Endodermal cell (in vitro differentiated cells): Measurements from ENCODE around the gene ZEB2. TPM values are rescaled to one million over a fixed set of nuclear protein-coding genes. Genes with fewer than 3 reads are reported as not detected.

Experiments used
- DNase-seq: peaks from one replicate; pipeline ENCODE4 v3.0.0-alpha.2; 2017
- H3K27ac ChIP-seq: 2 replicates; pipeline ENCODE4 v1.5.1; 2013; ENCODE audit warnings: mild to moderate bottlenecking, low read depth, low read length, moderate library complexity
- H3K27me3 ChIP-seq: 2 replicates; pipeline ENCODE4 v1.6.1; 2013; ENCODE audit warnings: mild to moderate bottlenecking, low read length, moderate library complexity; ENCODE audit not compliant: insufficient read depth, control insufficient read depth, poor library complexity, severe bottlenecking
- H3K36me3 ChIP-seq: 2 replicates; pipeline ENCODE4 v1.7.0; 2013; ENCODE audit warnings: mild to moderate bottlenecking, low read length, moderate library complexity; ENCODE audit not compliant: control insufficient read depth, insufficient read depth
- H3K4me1 ChIP-seq: one replicate; pipeline ENCODE4 v1.7.0; 2013; ENCODE audit warnings: low read length; ENCODE audit not compliant: control insufficient read depth, insufficient read depth
- H3K4me3 ChIP-seq: 2 replicates; pipeline ENCODE4 v1.5.1; 2013; ENCODE audit warnings: mild to moderate bottlenecking, low read length, moderate library complexity
- H3K9ac ChIP-seq: 2 replicates; pipeline ENCODE4 v1.6.1; 2013; ENCODE audit warnings: mild to moderate bottlenecking, low read length, moderate library complexity; ENCODE audit not compliant: poor library complexity, severe bottlenecking; ENCODE audit errors: extremely low read depth
- H3K9me3 ChIP-seq: 2 replicates; pipeline ENCODE4 v1.6.1; 2013; ENCODE audit warnings: mild to moderate bottlenecking, low read length, moderate library complexity; ENCODE audit not compliant: control insufficient read depth
- H3K27ac Mint-ChIP-seq: 2 replicates; pipeline ENCODE4 v1.8.0; 2020; ENCODE audit warnings: mixed read lengths
- H3K27me3 Mint-ChIP-seq: 2 replicates; pipeline ENCODE4 v1.8.0; 2021; ENCODE audit warnings: mild to moderate bottlenecking, mixed read lengths; ENCODE audit not compliant: insufficient read depth
- H3K36me3 Mint-ChIP-seq: 2 replicates; pipeline ENCODE4 v1.8.0; 2020; ENCODE audit warnings: low read depth, mixed read lengths
- H3K4me1 Mint-ChIP-seq: 2 replicates; pipeline ENCODE4 v1.8.0; 2020; ENCODE audit warnings: mixed read lengths
- H3K4me3 Mint-ChIP-seq: 2 replicates; pipeline ENCODE4 v1.8.0; 2020; ENCODE audit warnings: mild to moderate bottlenecking, moderate library complexity, mixed read lengths
- H3K9me3 Mint-ChIP-seq: 2 replicates; pipeline ENCODE4 v1.8.0; 2020; ENCODE audit warnings: mild to moderate bottlenecking, mixed read lengths
- CTCF ChIP-seq: fragments of 200-600 bp; sonication (generic); conservative IDR thresholded peaks from 2 replicates; pipeline ENCODE4 v1.5.0; 2021; ENCODE audit warnings: antibody characterized with exemption, mild to moderate bottlenecking
- WGBS, 2 experiments: methylation state at CpG; one replicate each; pipeline versions ENCODE4 v1.1.5 to v1.1.7; 2013; ENCODE audit warnings: missing lambda C conversion rate in 2 of 2, mixed read lengths in 1 of 2; ENCODE audit not compliant: insufficient coverage in 1 of 2, insufficient read length in 1 of 2; 5-methylcytosine and 5-hydroxymethylcytosine counted together
- total RNA-seq, 2 donors: library from RNA; stranded (reverse); fragmentation: NEBNext Ultra II Directional in 1 of 2; extraction: Animal tissue kit (Norgen Biotek cat#: 25700) in 1 of 2; gene quantifications; 2 replicates in 1 of 2; 3 replicates in 1 of 2; pipeline ENCODE4 v1.2.1, GENCODE V29; 2021

The ZEB2 gene
- total RNA-seq, 2 donors from 2014 or later: 0.29 to 0.31 TPM

- peak overlapping the region; percentile 68 for H3K27ac ChIP-seq
- WGBS, 2 experiments: 1% methylated on average over 10 to 21 of the region's 21 CpGs
- peak; percentile 86 for DNase-seq
- peaks cover 19% of the 10 kb centered on the region for H3K4me1 Mint-ChIP-seq
- H3K4me1 ChIP-seq: peaks cover 6% of the 10 kb centered on the region
- H3K36me3 Mint-ChIP-seq: no peaks in the 10 kb centered on the region
- TF ChIP-seq CTCF: no peak
- peak overlapping the region; percentile 54 for H3K4me3 Mint-ChIP-seq
- H3K9me3 ChIP-seq: no peaks in the 10 kb centered on the region
- H3K36me3 ChIP-seq: no peaks in the 10 kb centered on the region
- peaks cover 68% of the 10 kb centered on the region for H3K27me3 ChIP-seq
- no peak overlapping the region for H3K9ac ChIP-seq
- no peaks in the 10 kb centered on the region for H3K9me3 Mint-ChIP-seq
- no peak overlapping the region for H3K27ac Mint-ChIP-seq
- H3K27me3 Mint-ChIP-seq: peaks cover 20% of the 10 kb centered on the region
- peak overlapping the region; percentile 76 for H3K4me3 ChIP-seq
Measured at GRCh38 chr2:144522897-144523595, 3.1 kb upstream of the ZEB2 start.

GRCh38 chr2:144522176-144522896, 2.4 kb upstream of the ZEB2 start:
- no peak for DNase-seq
- Mint-ChIP-seq H3K4me3 (peak overlapping the region; percentile 54), H3K4me1 (peaks cover 19% of the 10 kb centered on the region), H3K27ac (no peak overlapping the region), H3K36me3 (no peaks in the 10 kb centered on the region), H3K9me3 (no peaks in the 10 kb centered on the region), H3K27me3 (peaks cover 16% of the 10 kb centered on the region)
- peak overlapping the region; percentile 76 for H3K4me3 ChIP-seq
- TF ChIP-seq CTCF: no peak
- H3K36me3 ChIP-seq: no peaks in the 10 kb centered on the region
- peaks cover 75% of the 10 kb centered on the region for H3K27me3 ChIP-seq
- no peak overlapping the region for H3K27ac ChIP-seq
- H3K4me1 ChIP-seq: peaks cover 6% of the 10 kb centered on the region
- H3K9me3 ChIP-seq: no peaks in the 10 kb centered on the region
- H3K9ac ChIP-seq: no peak overlapping the region
- 0 to 4% methylated on average over 1 to 7 of the region's 8 CpGs for WGBS, 2 experiments

GRCh38 chr2:144521686-144522085, 1.8 kb upstream of the ZEB2 start:
- Mint-ChIP-seq H3K27ac (no peak overlapping the region), H3K4me1 (peaks cover 20% of the 10 kb centered on the region)

More at GRCh38 chr2:144521686-144522085, 1.8 kb upstream of the ZEB2 start:
- Histone ChIP-seq H3K27ac (no peak overlapping the region), H3K4me3 (no peak overlapping the region), H3K9me3 (no peaks in the 10 kb centered on the region), H3K36me3 (no peaks in the 10 kb centered on the region), H3K27me3 (peaks cover 72% of the 10 kb centered on the region), H3K4me1 (peaks cover 6% of the 10 kb centered on the region), H3K9ac (no peak overlapping the region)
- 0% methylated on average over 1 of the region's 4 CpGs; no CpG with 5 or more reads in 1 of the 2 experiments for WGBS, 2 experiments
- TF ChIP-seq CTCF: no peak
- DNase-seq: no peak
- Mint-ChIP-seq H3K36me3 (no peaks in the 10 kb centered on the region), H3K4me3 (no peak overlapping the region), H3K27me3 (peaks cover 13% of the 10 kb centered on the region), H3K9me3 (no peaks in the 10 kb centered on the region)
